Peyer's patch (tissue), 4 donors: ENCODE data around the gene DKK3. TPM values are rescaled to one million over a fixed set of nuclear protein-coding genes. Genes with fewer than 3 reads are reported as not detected.

Source experiments
- DNase-seq, 3 donors: peaks; one replicate each; pipeline ENCODE4 v3.0.0-alpha.2; 2017 to 2019
- H3K27ac ChIP-seq, 4 donors: fragments of 200-600 bp; sonication (generic); one replicate each; pipeline ENCODE4 v1.5.1; 2016 to 2019
- H3K27me3 ChIP-seq, 2 donors: fragments of 200-600 bp; sonication (generic); one replicate each; pipeline ENCODE4 v1.5.1; 2019
- H3K36me3 ChIP-seq, 3 donors: fragments of 200-600 bp; sonication (generic); one replicate each; pipeline ENCODE4 v1.5.1; 2016 to 2019
- H3K4me1 ChIP-seq, 4 donors: fragments of 200-600 bp; sonication (generic); one replicate each; pipeline ENCODE4 v1.5.1; 2016 to 2019
- H3K4me3 ChIP-seq, 4 donors: fragments of 200-600 bp; sonication (generic); 1 replicate in 3 of 4; 2 replicates in 1 of 4; pipeline ENCODE4 v1.5.1; 2016 to 2019; ENCODE audit warnings: mild to moderate bottlenecking in 1 of 4
- H3K9me3 ChIP-seq, 4 donors: fragments of 200-600 bp; sonication (generic); one replicate each; pipeline ENCODE4 v1.5.1; 2016 to 2019; ENCODE audit warnings: mild to moderate bottlenecking in 1 of 4
- POLR2A ChIP-seq, 2 donors: fragments of 450-650 bp; IDR thresholded peaks; one replicate each; pipeline ENCODE4 v1.5.1; 2017; ENCODE audit warnings: antibody characterized with exemption in 2 of 2, mild to moderate bottlenecking in 2 of 2, moderate library complexity in 2 of 2
- total RNA-seq, 4 donors: library from RNA; depleted of rRNA; stranded (reverse); fragments of >200 nt; gene quantifications; one replicate each; pipeline ENCODE4 v1.1.0, GENCODE V29; 2016
- TF ChIP-seq, protein P1 (sequence below), 6 experiments: fragments of 450-650 bp in 4 of 6; fragments of 200-600 bp in 2 of 6; sonication (generic) in 1 of 6; IDR thresholded peaks; one replicate each; pipeline ENCODE4 v1.5.1; 2017 to 2019; ENCODE audit warnings: antibody characterized with exemption in 6 of 6, mild to moderate bottlenecking in 3 of 6, moderate library complexity in 1 of 6

The DKK3 gene
- total RNA-seq, 4 donors from 2014 or later = 19.8 to 52.0 (median 26.7) TPM

- no peak for TF ChIP-seq POLR2A (IDR thresholded peaks at IDR 0.05)
- TF ChIP-seq, protein P1, sequence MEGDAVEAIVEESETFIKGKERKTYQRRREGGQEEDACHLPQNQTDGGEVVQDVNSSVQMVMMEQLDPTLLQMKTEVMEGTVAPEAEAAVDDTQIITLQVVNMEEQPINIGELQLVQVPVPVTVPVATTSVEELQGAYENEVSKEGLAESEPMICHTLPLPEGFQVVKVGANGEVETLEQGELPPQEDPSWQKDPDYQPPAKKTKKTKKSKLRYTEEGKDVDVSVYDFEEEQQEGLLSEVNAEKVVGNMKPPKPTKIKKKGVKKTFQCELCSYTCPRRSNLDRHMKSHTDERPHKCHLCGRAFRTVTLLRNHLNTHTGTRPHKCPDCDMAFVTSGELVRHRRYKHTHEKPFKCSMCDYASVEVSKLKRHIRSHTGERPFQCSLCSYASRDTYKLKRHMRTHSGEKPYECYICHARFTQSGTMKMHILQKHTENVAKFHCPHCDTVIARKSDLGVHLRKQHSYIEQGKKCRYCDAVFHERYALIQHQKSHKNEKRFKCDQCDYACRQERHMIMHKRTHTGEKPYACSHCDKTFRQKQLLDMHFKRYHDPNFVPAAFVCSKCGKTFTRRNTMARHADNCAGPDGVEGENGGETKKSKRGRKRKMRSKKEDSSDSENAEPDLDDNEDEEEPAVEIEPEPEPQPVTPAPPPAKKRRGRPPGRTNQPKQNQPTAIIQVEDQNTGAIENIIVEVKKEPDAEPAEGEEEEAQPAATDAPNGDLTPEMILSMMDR (IDR thresholded peaks at IDR 0.05) = no peak
These were observed 19.9 kb upstream of the DKK3 start for GRCh38 chr11:12028303-12028702.

DNA sequence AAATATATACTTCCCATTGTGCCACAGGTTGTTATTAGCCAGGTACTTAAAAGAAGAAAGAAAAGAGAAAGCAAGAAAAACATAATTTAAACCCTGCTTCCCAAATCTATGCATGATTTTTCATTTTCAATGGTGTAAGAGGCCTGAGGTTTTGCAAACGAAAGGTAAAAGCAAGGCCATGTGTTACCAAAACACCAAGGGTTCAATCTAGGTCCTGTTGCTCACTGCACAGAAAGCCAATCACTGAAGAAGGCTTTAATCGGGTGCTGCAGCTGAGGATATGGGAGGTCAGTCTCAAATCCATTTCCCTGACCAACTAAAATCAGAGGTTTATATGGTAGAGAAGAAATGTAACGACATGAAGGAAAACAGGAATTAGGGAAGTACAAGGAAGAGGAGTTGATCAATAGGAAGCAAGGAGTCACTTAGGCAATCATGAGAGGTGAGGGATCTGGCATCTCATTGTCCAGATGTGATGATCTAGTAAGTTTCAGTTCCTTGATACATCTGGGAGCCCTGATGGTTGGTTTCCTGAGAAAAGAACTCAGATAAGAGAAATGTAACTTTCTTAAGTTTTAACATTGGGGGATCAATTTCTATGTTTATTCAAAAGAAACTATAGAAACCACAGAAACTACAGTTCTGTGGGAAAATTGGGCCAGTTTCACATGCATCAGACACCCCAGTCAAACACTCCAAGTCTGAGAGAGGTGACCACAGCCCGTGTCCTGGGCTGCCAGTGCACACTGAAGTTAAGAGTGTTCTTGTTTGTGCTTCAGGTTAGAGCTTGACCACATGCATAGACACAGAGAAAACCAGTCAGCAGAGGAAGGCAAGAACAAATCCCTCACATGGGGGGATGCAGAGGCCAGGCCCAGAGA is 18.1 kb upstream of the DKK3 start:
- DNase-seq = no peak
- Histone ChIP-seq H3K4me3 (no peak overlapping the region), H3K27ac (no peak overlapping the region), H3K4me1 (no peaks in the 10 kb centered on the region), H3K27me3 (no peaks in the 10 kb centered on the region), H3K36me3 (no peaks in the 10 kb centered on the region), H3K9me3 (no peaks in the 10 kb centered on the region)
- TF ChIP-seq, protein P1 (IDR thresholded peaks at IDR 0.05) = no peak
- no peak for TF ChIP-seq POLR2A (IDR thresholded peaks at IDR 0.05)

More at GRCh38 chr11:12028303-12028702, 19.9 kb upstream of the DKK3 start:
- no peaks in the 10 kb centered on the region for H3K27me3 ChIP-seq
- H3K27ac ChIP-seq = no peak overlapping the region
- H3K4me1 ChIP-seq = no peaks in the 10 kb centered on the region
- DNase-seq = no peak
- no peak overlapping the region for H3K4me3 ChIP-seq
- H3K9me3 ChIP-seq = no peaks in the 10 kb centered on the region
- no peaks in the 10 kb centered on the region for H3K36me3 ChIP-seq

DNA sequence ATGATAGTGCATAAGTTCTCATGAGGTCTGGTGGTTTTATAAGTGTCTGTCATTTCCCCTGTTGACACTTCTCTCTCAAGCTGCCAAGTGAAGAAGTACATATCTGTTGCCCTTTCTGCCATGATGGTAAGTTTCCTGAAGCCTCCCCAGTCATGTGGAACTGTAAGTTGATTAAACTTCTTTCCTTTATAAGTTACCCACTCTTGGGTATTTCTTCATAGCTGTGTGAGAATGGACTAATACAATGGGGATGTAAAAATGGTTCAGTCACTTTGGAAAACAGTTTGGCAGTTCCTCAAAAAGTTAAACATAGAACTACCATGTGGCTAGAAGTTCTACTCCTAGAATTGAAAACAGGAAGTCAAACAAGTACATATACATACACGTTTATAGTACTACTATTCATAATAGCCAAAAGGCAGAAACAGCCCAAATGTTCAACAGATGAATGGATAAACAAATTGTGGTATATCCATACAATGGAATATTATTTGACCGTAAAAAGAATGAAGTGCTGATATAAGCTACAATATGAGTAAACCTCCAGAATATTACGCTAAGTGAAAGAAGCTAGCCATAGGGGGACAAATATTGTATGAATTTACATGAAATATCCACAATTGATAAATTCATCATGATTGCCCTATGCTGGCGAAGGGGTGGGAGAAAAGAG is 16.0 kb upstream of the DKK3 start:
- Histone ChIP-seq H3K27me3 (no peaks in the 10 kb centered on the region), H3K27ac (no peak overlapping the region), H3K4me1 (no peaks in the 10 kb centered on the region), H3K4me3 (no peak overlapping the region), H3K9me3 (no peaks in the 10 kb centered on the region), H3K36me3 (no peaks in the 10 kb centered on the region)
- TF ChIP-seq POLR2A (IDR thresholded peaks at IDR 0.05) = no peak
- TF ChIP-seq, protein P1 (IDR thresholded peaks at IDR 0.05) = no peak
- no peak for DNase-seq

DNA sequence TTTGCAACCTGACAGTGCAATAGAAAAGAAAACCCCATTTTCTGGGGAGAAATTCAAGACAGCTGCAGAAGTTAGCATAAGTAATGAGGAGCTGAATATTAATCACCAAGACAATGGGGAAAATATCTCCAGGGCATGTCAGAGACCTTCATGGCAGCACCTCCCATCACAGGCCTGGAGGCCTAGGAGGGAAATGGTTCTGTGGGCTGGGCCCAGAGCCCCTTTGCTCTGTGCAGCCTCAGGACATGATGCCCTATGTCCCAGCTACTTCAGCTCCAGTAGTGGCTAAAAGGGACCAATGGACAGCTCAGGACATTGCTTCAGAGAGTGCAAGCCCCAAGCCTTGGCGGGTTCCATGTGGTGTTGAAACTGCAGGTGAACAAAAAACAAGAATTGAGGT is 14.6 kb upstream of the DKK3 start:
- no peak overlapping the region for H3K4me3 ChIP-seq
- no peak for TF ChIP-seq POLR2A (IDR thresholded peaks at IDR 0.05)
- TF ChIP-seq, protein P1 (IDR thresholded peaks at IDR 0.05) = no peak
- H3K36me3 ChIP-seq = no peaks in the 10 kb centered on the region
- DNase-seq = no peak
- H3K9me3 ChIP-seq = no peaks in the 10 kb centered on the region
- no peaks in the 10 kb centered on the region for H3K27me3 ChIP-seq
- no peaks in the 10 kb centered on the region for H3K4me1 ChIP-seq
- no peak overlapping the region for H3K27ac ChIP-seq

GRCh38 chr11:12020546-12020945 is 12.1 kb upstream of the DKK3 start:
- H3K27me3 ChIP-seq = no peaks in the 10 kb centered on the region
- TF ChIP-seq, protein P1 (IDR thresholded peaks at IDR 0.05) = no peak
- no peak for TF ChIP-seq POLR2A (IDR thresholded peaks at IDR 0.05)
- H3K27ac ChIP-seq = no peak overlapping the region
- no peaks in the 10 kb centered on the region for H3K9me3 ChIP-seq
- no peaks in the 10 kb centered on the region for H3K4me1 ChIP-seq
- no peak overlapping the region for H3K4me3 ChIP-seq
- H3K36me3 ChIP-seq = no peaks in the 10 kb centered on the region
- no peak for DNase-seq
